PC-3 (cell line): ENCODE measurements around the gene APH1B.

Experiments
- EZH2 ChIP-seq: fragments of 300-600 bp; sonication (generic); IDR thresholded peaks from one replicate; pipeline ENCODE4 v1.6.1; 2017; ENCODE audit warnings: antibody characterized with exemption, mild to moderate bottlenecking, low read length; ENCODE audit not compliant: unreplicated experiment
- EZH2phosphoT487 ChIP-seq: fragments of 300-600 bp; sonication (generic); IDR thresholded peaks from 2 replicates; pipeline ENCODE4 v1.6.1; 2018; ENCODE audit warnings: mild to moderate bottlenecking, antibody characterized with exemption, low read length, borderline replicate concordance
- TF ChIP-seq, protein P1 (sequence below): fragments of 300-600 bp; sonication (generic); conservative IDR thresholded peaks from 2 replicates; pipeline ENCODE4 v1.5.1; 2017; ENCODE audit warnings: antibody characterized with exemption, low read depth, mild to moderate bottlenecking, low read length

GRCh38 chr15:63353887-63354286 lies 76.5 kb downstream of the APH1B start:
- TF ChIP-seq, protein P1, sequence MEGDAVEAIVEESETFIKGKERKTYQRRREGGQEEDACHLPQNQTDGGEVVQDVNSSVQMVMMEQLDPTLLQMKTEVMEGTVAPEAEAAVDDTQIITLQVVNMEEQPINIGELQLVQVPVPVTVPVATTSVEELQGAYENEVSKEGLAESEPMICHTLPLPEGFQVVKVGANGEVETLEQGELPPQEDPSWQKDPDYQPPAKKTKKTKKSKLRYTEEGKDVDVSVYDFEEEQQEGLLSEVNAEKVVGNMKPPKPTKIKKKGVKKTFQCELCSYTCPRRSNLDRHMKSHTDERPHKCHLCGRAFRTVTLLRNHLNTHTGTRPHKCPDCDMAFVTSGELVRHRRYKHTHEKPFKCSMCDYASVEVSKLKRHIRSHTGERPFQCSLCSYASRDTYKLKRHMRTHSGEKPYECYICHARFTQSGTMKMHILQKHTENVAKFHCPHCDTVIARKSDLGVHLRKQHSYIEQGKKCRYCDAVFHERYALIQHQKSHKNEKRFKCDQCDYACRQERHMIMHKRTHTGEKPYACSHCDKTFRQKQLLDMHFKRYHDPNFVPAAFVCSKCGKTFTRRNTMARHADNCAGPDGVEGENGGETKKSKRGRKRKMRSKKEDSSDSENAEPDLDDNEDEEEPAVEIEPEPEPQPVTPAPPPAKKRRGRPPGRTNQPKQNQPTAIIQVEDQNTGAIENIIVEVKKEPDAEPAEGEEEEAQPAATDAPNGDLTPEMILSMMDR = no peak
- TF ChIP-seq EZH2 (no peak), EZH2phosphoT487 (no peak)
